Activated T-cell treated with anti-CD3 and anti-CD28 coated beads, Interleukin-2, amount 50 U/mL, for 72 hours (primary cell): ENCODE results near the gene GBA2. TPM values are rescaled to one million over a fixed set of nuclear protein-coding genes. Genes with fewer than 3 reads are reported as not detected.

ENCODE experiments used
- ATAC-seq, 2 donors: fragments of 150-1000 bp; cut with Tn5 transposase; replicated peaks in 1 of 2; 2 replicates each; pipeline ENCODE4 v1.10.0; 2021; ENCODE audit warnings: moderate library complexity in 2 of 2, mild to moderate bottlenecking in 1 of 2
- DNase-seq, 2 donors: peaks; one replicate each; pipeline ENCODE4 v3.0.0; 2021 to 2022; ENCODE audit warnings: mixed read lengths in 1 of 2
- H3K27ac Mint-ChIP-seq: one replicate; pipeline ENCODE4 v1.8.0; 2022; ENCODE audit warnings: mild to moderate bottlenecking, moderate library complexity, mixed read lengths
- H3K27me3 Mint-ChIP-seq: one replicate; pipeline ENCODE4 v1.8.0; 2022; ENCODE audit warnings: low read depth, mixed read lengths
- H3K36me3 Mint-ChIP-seq, 2 donors: one replicate each; pipeline ENCODE4 v1.8.0; 2022; ENCODE audit warnings: mixed read lengths in 2 of 2, mild to moderate bottlenecking in 1 of 2; ENCODE audit not compliant: insufficient read depth in 2 of 2
- H3K4me1 Mint-ChIP-seq: one replicate; pipeline ENCODE4 v1.8.0; 2022; ENCODE audit warnings: low read depth, mixed read lengths
- H3K4me3 Mint-ChIP-seq, 2 donors: one replicate each; pipeline ENCODE4 v1.8.0; 2022; ENCODE audit warnings: mild to moderate bottlenecking in 2 of 2, mixed read lengths in 2 of 2, moderate library complexity in 2 of 2
- H3K9me3 Mint-ChIP-seq, 2 donors: one replicate each; pipeline ENCODE4 v1.8.0; 2022; ENCODE audit warnings: mixed read lengths in 2 of 2
- total RNA-seq, 2 donors: library from RNA; stranded (reverse); gene quantifications; one replicate each; pipeline ENCODE4 v1.2.3, GENCODE V29; 2022

Gene GBA2
- total RNA-seq, 2 donors from 2014 or later: 37.7 to 38.4 TPM

- no peaks in the 10 kb centered on the region for H3K27me3 Mint-ChIP-seq
- no peak overlapping the region for H3K4me3 Mint-ChIP-seq
- no peaks in the 10 kb centered on the region for H3K9me3 Mint-ChIP-seq
- H3K4me1 Mint-ChIP-seq: peaks cover 7% of the 10 kb centered on the region
- no peak for ATAC-seq
- H3K27ac Mint-ChIP-seq: no peak overlapping the region
- H3K36me3 Mint-ChIP-seq: peaks cover 11 to 13% of the 10 kb centered on the region in 2 donors
- no peak for DNase-seq
These were observed 48.1 kb downstream of the GBA2 start for GRCh38 chr9:35700942-35701341.

GRCh38 chr9:35700031-35700430 lies 49.0 kb downstream of the GBA2 start:
- Mint-ChIP-seq H3K36me3 (peaks cover 10 to 11% of the 10 kb centered on the region in 2 donors), H3K27me3 (no peaks in the 10 kb centered on the region), H3K9me3 (no peaks in the 10 kb centered on the region), H3K4me1 (peaks cover 7% of the 10 kb centered on the region), H3K4me3 (no peak overlapping the region), H3K27ac (no peak overlapping the region)
- ATAC-seq: no peak
- DNase-seq: no peak

- Mint-ChIP-seq H3K4me3 (no peak overlapping the region), H3K36me3 (peaks cover 9 to 11% of the 10 kb centered on the region in 2 donors), H3K9me3 (no peaks in the 10 kb centered on the region), H3K4me1 (peaks cover 7% of the 10 kb centered on the region), H3K27ac (no peak overlapping the region), H3K27me3 (no peaks in the 10 kb centered on the region)
- DNase-seq (no peak), ATAC-seq (no peak)
These were observed 50.8 kb downstream of the GBA2 start for GRCh38 chr9:35698231-35698630.

- no peaks in the 10 kb centered on the region for H3K27me3 Mint-ChIP-seq
- no peaks in the 10 kb centered on the region for H3K9me3 Mint-ChIP-seq
- DNase-seq: no peak
- H3K36me3 Mint-ChIP-seq: peaks cover 4 to 5% of the 10 kb centered on the region in 2 donors
- H3K27ac Mint-ChIP-seq: no peak overlapping the region
- H3K4me3 Mint-ChIP-seq: no peak overlapping the region
- peaks cover 7% of the 10 kb centered on the region for H3K4me1 Mint-ChIP-seq
- ATAC-seq: no peak
These were observed 51.5 kb downstream of the GBA2 start for GRCh38 chr9:35697486-35697885.

GRCh38 chr9:35696520-35697215 lies 52.4 kb downstream of the GBA2 start:
- Mint-ChIP-seq H3K4me3 (no peak overlapping the region), H3K36me3 (peaks cover 4 to 5% of the 10 kb centered on the region in 2 donors), H3K27me3 (no peaks in the 10 kb centered on the region), H3K9me3 (no peaks in the 10 kb centered on the region), H3K27ac (peak overlapping the region; percentile 9), H3K4me1 (peaks cover 12% of the 10 kb centered on the region)
- DNase-seq: peak; percentile 59 to 65
- ATAC-seq: peak; percentile 76 to 82

GRCh38 chr9:35695943-35696401 lies 53.1 kb downstream of the GBA2 start:
- Mint-ChIP-seq H3K27me3 (no peaks in the 10 kb centered on the region), H3K27ac (no peak overlapping the region), H3K4me3 (no peak overlapping the region), H3K36me3 (peaks cover 4 to 5% of the 10 kb centered on the region in 2 donors), H3K4me1 (peaks cover 19% of the 10 kb centered on the region), H3K9me3 (no peaks in the 10 kb centered on the region)
- ATAC-seq (no peak), DNase-seq (no peak)

GRCh38 chr9:35691757-35692301 lies 57.2 kb downstream of the GBA2 start:
- peaks cover 39% of the 10 kb centered on the region for H3K4me1 Mint-ChIP-seq
- H3K9me3 Mint-ChIP-seq: no peaks in the 10 kb centered on the region
- no peaks in the 10 kb centered on the region for H3K27me3 Mint-ChIP-seq
- peak overlapping the region; percentile 81 to 87 for H3K4me3 Mint-ChIP-seq
- no peak for ATAC-seq
- H3K27ac Mint-ChIP-seq: peak overlapping the region; percentile 24
- no peak for DNase-seq
- no peaks in the 10 kb centered on the region for H3K36me3 Mint-ChIP-seq

GRCh38 chr9:35691334-35691650 lies 57.7 kb downstream of the GBA2 start:
- Mint-ChIP-seq H3K27ac (peak overlapping the region; percentile 67), H3K9me3 (no peaks in the 10 kb centered on the region), H3K36me3 (no peaks in the 10 kb centered on the region), H3K4me1 (peaks cover 35% of the 10 kb centered on the region), H3K27me3 (no peaks in the 10 kb centered on the region), H3K4me3 (peak overlapping the region; percentile 81 to 87)
- ATAC-seq (peak in 1 of 2 donors; percentile 3), DNase-seq (no peak)

- Mint-ChIP-seq H3K36me3 (no peaks in the 10 kb centered on the region), H3K9me3 (no peaks in the 10 kb centered on the region), H3K27ac (peak overlapping the region; percentile 46), H3K4me1 (peaks cover 35% of the 10 kb centered on the region), H3K4me3 (peak overlapping the region; percentile 81 to 87), H3K27me3 (no peaks in the 10 kb centered on the region)
- ATAC-seq: peak; percentile 33 to 63
- peak; percentile 37 to 39 for DNase-seq
These were observed 58.3 kb downstream of the GBA2 start for GRCh38 chr9:35690614-35691333.

- H3K27ac Mint-ChIP-seq: no peak overlapping the region
- H3K27me3 Mint-ChIP-seq: no peaks in the 10 kb centered on the region
- ATAC-seq: no peak
- no peaks in the 10 kb centered on the region for H3K9me3 Mint-ChIP-seq
- DNase-seq: no peak
- H3K36me3 Mint-ChIP-seq: no peaks in the 10 kb centered on the region
- H3K4me1 Mint-ChIP-seq: peaks cover 35% of the 10 kb centered on the region
- H3K4me3 Mint-ChIP-seq: peak overlapping the region; percentile 70 to 72
These were observed 58.8 kb downstream of the GBA2 start for GRCh38 chr9:35690294-35690613.

- Mint-ChIP-seq H3K27ac (peak within 1 kb of the TSS; percentile 46), H3K4me3 (peak within 1 kb of the TSS; percentile 81 to 87), H3K4me1 (peaks cover 35% of the 10 kb centered on the region)
These were observed 59.3 kb downstream of the GBA2 start, which contains the start of gene TPM2 for GRCh38 chr9:35689542-35690293. TPM2 (minus strand) TSS chr9:35689925; CDS start chr9:35689817, 108 bp downstream.

GRCh38 chr9:35688558-35689541 lies 60.2 kb downstream of the GBA2 start:
- peak overlapping the region; percentile 67 to 74 for H3K4me3 Mint-ChIP-seq
- ATAC-seq (peak; percentile 74 to 81), DNase-seq (peak in 1 of 2 donors; percentile 16)
- no peaks in the 10 kb centered on the region for H3K36me3 Mint-ChIP-seq
- no peak overlapping the region for H3K27ac Mint-ChIP-seq
- H3K27me3 Mint-ChIP-seq: no peaks in the 10 kb centered on the region
- H3K9me3 Mint-ChIP-seq: no peaks in the 10 kb centered on the region
- peaks cover 35% of the 10 kb centered on the region for H3K4me1 Mint-ChIP-seq

More at GRCh38 chr9:35689542-35690293, 59.3 kb downstream of the GBA2 start, which contains the start of gene TPM2:
- no peak for DNase-seq
- H3K27me3 Mint-ChIP-seq: no peaks in the 10 kb centered on the region
- no peaks in the 10 kb centered on the region for H3K36me3 Mint-ChIP-seq
- peak in 1 of 2 donors; percentile 4 for ATAC-seq
- H3K9me3 Mint-ChIP-seq: no peaks in the 10 kb centered on the region
